SK-N-MC (cell line): ENCODE measurements around the gene PWWP2B.
"Not testable (repeated sequence)": the region's sequence is repeated elsewhere in the genome, so short reads cannot be mapped to it uniquely, and the experiment has no call there.

ENCODE experiments used
- DNase-seq: peaks from one replicate; pipeline ENCODE4 v3.0.0-alpha.2; 2011; ENCODE audit warnings: low read depth, low spot score
- H3K27ac ChIP-seq: fragments of 200-600 bp; sonication (generic); 2 replicates; pipeline ENCODE4 v1.5.1; 2016; ENCODE audit warnings: mixed run types
- H3K36me3 ChIP-seq: fragments of 200-600 bp; sonication (generic); 2 replicates; pipeline ENCODE4 v1.6.1; 2017; ENCODE audit warnings: antibody characterized with exemption, low read length, mixed read lengths; ENCODE audit not compliant: insufficient read depth
- H3K4me3 ChIP-seq: fragments of 200-600 bp; sonication (generic); 2 replicates; pipeline ENCODE4 v1.5.1; 2016
- H3K9ac ChIP-seq: fragments of 200-600 bp; sonication (generic); 2 replicates; pipeline ENCODE4 v1.8.0; 2017; ENCODE audit warnings: mixed run types, mixed read lengths; ENCODE audit not compliant: insufficient read length
- H3K9me3 ChIP-seq: fragments of 200-600 bp; sonication (generic); 2 replicates; pipeline ENCODE4 v1.6.1; 2017; ENCODE audit warnings: low read depth, mild to moderate bottlenecking, antibody characterized with exemption, low read length, moderate library complexity, mixed read lengths
- EZH2 ChIP-seq: fragments of 200-600 bp; sonication (generic); IDR thresholded peaks from one replicate; pipeline ENCODE4 v1.6.1; 2017; ENCODE audit warnings: antibody characterized with exemption
- FOXP2 ChIP-seq: optimal IDR thresholded peaks from 2 replicates; pipeline ENCODE3; 2011; ENCODE audit warnings: mild to moderate bottlenecking, moderate library complexity; ENCODE audit not compliant: insufficient read depth; ENCODE audit errors: extremely low read length, control extremely low read depth
- POLR2AphosphoS5 ChIP-seq: IDR thresholded peaks from 2 replicates; pipeline ENCODE4 v1.6.1; 2012; ENCODE audit warnings: mild to moderate bottlenecking, low read depth, low read length, borderline replicate concordance

The PWWP2B gene

DNA sequence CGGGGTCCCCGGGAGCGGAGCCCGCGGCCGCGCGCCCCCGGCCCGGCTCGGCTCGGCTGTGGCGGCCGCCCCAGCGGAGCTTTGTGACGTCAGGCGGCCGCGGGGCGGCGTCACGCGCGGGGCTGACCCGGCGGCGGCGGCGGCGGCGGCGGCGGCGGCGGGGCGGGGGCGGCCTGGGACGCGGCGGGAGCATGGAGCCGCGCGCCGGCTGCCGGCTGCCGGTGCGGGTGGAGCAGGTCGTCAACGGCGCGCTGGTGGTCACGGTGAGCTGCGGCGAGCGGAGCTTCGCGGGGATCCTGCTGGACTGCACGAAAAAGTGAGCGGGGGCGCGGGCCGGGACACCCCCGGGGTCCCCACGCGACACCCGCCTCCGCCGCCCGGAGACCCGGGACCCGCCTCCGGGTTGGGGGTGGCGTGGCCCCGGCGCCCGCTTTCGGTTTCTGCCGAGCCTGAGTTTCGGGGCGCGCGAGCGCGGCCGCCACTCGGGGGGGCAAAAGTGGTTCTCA, at the start of gene PWWP2B:
Gene PWWP2B (plus strand): TSS at position 165 of the 506 bp plus-strand sequence. CDS start 27 bp downstream, at position 192.
- peak within 1 kb of the TSS; percentile 75 for H3K9ac ChIP-seq

DNA sequence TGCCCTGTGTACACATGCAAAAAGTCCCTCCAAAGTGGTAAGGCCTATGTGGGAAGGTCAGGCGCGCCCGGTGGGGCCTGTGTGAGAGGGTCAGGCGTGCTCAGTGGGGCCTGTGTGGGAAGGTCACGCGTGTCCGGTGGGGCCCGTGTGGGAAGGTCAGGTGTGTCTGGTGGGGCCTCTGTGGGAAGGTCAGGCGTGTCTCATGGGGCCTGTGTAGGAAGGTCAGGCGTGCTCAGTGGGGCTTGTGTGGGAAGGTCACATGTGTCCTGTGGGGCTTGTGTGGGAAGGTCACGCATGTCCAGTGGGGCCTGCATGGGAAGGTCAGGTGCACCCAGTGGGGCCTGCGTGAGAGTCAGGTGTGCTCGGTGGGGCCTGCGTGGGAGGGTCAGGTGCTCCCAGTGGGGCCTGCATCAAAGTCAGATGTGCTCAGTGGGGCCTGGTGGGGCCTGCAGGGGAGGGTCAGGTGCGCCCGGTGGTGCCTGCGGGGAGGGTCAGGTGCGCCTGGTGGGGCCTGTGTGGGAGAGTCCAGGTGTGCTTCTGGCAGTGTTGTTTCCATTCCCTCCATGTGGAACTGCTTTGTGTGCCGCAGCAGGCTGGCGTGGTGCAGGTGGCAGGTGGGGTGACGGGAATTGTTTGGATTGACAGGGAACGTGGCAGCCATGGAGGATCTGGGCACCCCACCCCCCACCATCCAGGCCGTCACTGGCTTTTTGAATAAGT, 49.6 kb upstream of the PWWP2B start:
- TF ChIP-seq POLR2AphosphoS5 (no peak), EZH2 (no peak), FOXP2 (no peak)
- DNase-seq = no peak
- H3K36me3 ChIP-seq = no peaks in the 10 kb centered on the region
- no peaks in the 10 kb centered on the region for H3K9me3 ChIP-seq
- no peak overlapping the region for H3K9ac ChIP-seq
- no peak overlapping the region for H3K27ac ChIP-seq
- H3K4me3 ChIP-seq = no peak overlapping the region

More for the DNA sequence above, at the start of gene PWWP2B:
- no peaks in the 10 kb centered on the region for H3K9me3 ChIP-seq
- H3K36me3 ChIP-seq = no peaks in the 10 kb centered on the region
- DNase-seq = no peak
- H3K4me3 ChIP-seq = peak within 1 kb of the TSS; percentile 78
- peak within 1 kb of the TSS; percentile 54 for H3K27ac ChIP-seq
- no peak for TF ChIP-seq POLR2AphosphoS5

GRCh38 chr10:132347931-132348267, 49.1 kb upstream of the PWWP2B start:
- Histone ChIP-seq H3K27ac (no peak overlapping the region), H3K9me3 (no peaks in the 10 kb centered on the region), H3K4me3 (no peak overlapping the region), H3K9ac (no peak overlapping the region), H3K36me3 (no peaks in the 10 kb centered on the region)
- TF ChIP-seq EZH2 (no peak), POLR2AphosphoS5 (no peak), FOXP2 (no peak)
- DNase-seq = no peak

GRCh38 chr10:132349766-132350165, 47.2 kb upstream of the PWWP2B start:
- Histone ChIP-seq H3K36me3 (no peaks in the 10 kb centered on the region), H3K9ac (no peak overlapping the region), H3K4me3 (no peak overlapping the region), H3K27ac (no peak overlapping the region), H3K9me3 (no peaks in the 10 kb centered on the region)
- no peak for DNase-seq
- TF ChIP-seq EZH2 = no peak
- TF ChIP-seq POLR2AphosphoS5 = no peak
- no peak for TF ChIP-seq FOXP2

- no peak for DNase-seq
These were observed 46.6 kb upstream of the PWWP2B start for GRCh38 chr10:132350391-132350790.

GRCh38 chr10:132350946-132351345, 46.1 kb upstream of the PWWP2B start:
- no peak for DNase-seq
- TF ChIP-seq POLR2AphosphoS5 (no peak), FOXP2 (no peak), EZH2 (no peak)

More at GRCh38 chr10:132350391-132350790, 46.6 kb upstream of the PWWP2B start:
- Histone ChIP-seq H3K9ac (no peak overlapping the region), H3K9me3 (no peaks in the 10 kb centered on the region), H3K4me3 (no peak overlapping the region), H3K27ac (no peak overlapping the region), H3K36me3 (no peaks in the 10 kb centered on the region)
- TF ChIP-seq FOXP2 = no peak
- TF ChIP-seq POLR2AphosphoS5 = no peak
- no peak for TF ChIP-seq EZH2

GRCh38 chr10:132351611-132352010, 45.4 kb upstream of the PWWP2B start:
- Histone ChIP-seq H3K9ac (no peak overlapping the region), H3K36me3 (no peaks in the 10 kb centered on the region), H3K27ac (no peak overlapping the region), H3K9me3 (no peaks in the 10 kb centered on the region), H3K4me3 (no peak overlapping the region)
- TF ChIP-seq EZH2 = no peak
- TF ChIP-seq FOXP2 = no peak
- TF ChIP-seq POLR2AphosphoS5 = no peak
- DNase-seq = no peak

More at GRCh38 chr10:132350946-132351345, 46.1 kb upstream of the PWWP2B start:
- H3K9me3 ChIP-seq = no peaks in the 10 kb centered on the region
- H3K9ac ChIP-seq = no peak overlapping the region
- H3K4me3 ChIP-seq = no peak overlapping the region
- no peaks in the 10 kb centered on the region for H3K36me3 ChIP-seq
- no peak overlapping the region for H3K27ac ChIP-seq

DNA sequence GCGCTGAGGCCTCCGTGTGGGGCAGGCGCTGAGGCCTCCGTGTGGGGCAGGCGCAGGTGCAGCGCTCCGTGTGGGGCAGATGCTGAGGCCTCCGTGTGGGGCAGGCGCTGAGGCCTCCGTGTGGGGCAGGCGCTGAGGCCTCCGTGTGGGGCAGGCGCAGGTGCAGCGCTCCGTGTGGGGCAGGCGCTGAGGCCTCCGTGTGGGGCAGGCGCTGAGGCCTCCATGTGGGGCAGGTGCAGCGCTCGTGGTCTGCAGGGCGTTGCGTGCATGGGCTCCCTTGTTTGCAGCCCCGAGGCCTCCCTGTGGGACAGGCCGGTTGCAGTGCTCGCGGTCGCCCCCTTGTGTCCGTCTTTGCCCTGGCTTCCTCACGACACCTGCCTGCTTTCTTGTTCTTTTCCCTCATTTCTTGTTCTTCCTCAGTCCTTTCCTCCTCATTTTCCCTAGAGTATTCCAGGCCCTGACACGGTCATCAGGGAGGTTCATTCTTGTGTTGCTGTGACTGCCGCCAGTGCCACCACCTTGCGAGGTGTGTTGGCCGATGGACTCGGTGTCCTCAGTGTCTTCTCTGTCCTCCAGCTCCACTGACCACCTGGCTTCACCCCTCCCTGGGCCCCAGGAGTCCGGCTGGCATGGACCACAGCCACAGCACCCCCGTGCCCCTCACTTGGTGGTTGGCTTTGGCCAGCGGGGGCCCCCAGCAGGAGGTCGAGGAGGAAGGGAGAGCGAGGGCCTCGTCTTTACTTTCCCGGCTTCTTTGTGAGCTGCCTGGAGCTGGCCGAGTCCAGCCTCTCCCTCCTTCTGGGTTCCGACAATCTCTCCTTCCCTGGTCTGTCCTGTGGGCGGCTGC, 44.3 kb upstream of the PWWP2B start:
- not testable (repeated sequence) for H3K9ac ChIP-seq, H3K4me3 ChIP-seq, DNase-seq, H3K27ac ChIP-seq, H3K36me3 ChIP-seq, H3K9me3 ChIP-seq
